Measurements from ENCODE around the gene PAX5. TPM values are rescaled to one million over a fixed set of nuclear protein-coding genes. Genes with fewer than 3 reads are reported as not detected.

Gene PAX5
- total and polyA plus RNA-seq, 2 of the 13 experiments (the other 11 are each of a cell fraction or from before 2014, with no cell fraction given): not detected

- TF ChIP-seq ZNF749 (CRISPR knock-in tag; IDR thresholded peaks at IDR 0.05; ENCODE audit: borderline replicate concordance) (peak; percentile 97; the same call in 1 of the 2 replicates), ZHX2 (IDR thresholded peaks at IDR 0.05; ENCODE audit: low read depth) (no peak), ZHX2 (CRISPR knock-in tag; IDR thresholded peaks at IDR 0.05; ENCODE audit: borderline replicate concordance) (peak; percentile 97), ZNF562 (CRISPR knock-in tag; IDR thresholded peaks at IDR 0.05; ENCODE audit: borderline replicate concordance) (0 out of 2 replicates have a peak, but pooled peaks have one; percentile 52), ZSCAN9 (CRISPR knock-in tag; IDR thresholded peaks at IDR 0.05; ENCODE audit: borderline replicate concordance) (peak; percentile 99), ZBTB8A (CRISPR knock-in tag; IDR thresholded peaks at IDR 0.05; ENCODE audit: borderline replicate concordance, low read depth) (no peak), RNF2 (conservative IDR thresholded peaks at IDR 0.05; ENCODE audit: low read depth) (peak; percentile 80)
Observed at GRCh38 chr9:37027582-37028419, 6.3 kb downstream of the PAX5 start (continued).

Measured in HepG2 (cell line).